ENCODE measurements around the gene IGSF21.

The IGSF21 gene

DNA sequence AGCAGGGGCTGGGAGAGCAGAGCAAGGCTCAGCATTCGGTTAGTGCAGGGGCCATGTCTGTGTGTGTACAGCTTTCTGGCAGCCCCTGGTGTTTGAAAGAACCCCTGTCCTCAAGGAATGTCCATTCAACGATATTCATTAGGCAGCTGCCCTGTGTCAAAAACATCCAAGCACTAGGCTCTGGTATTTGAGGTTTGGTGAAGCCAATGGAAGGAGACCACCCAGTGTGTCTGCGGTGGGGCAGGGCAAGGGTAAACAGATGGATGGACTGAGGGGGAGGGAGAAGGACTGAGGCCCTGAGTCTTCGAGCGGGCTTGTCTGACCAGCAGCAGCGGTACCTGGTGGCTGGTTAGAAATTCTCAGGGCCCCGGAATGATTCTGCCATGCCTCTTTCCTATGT, 217.5 kb downstream of the IGSF21 start:
- TF ChIP-seq, protein P1, sequence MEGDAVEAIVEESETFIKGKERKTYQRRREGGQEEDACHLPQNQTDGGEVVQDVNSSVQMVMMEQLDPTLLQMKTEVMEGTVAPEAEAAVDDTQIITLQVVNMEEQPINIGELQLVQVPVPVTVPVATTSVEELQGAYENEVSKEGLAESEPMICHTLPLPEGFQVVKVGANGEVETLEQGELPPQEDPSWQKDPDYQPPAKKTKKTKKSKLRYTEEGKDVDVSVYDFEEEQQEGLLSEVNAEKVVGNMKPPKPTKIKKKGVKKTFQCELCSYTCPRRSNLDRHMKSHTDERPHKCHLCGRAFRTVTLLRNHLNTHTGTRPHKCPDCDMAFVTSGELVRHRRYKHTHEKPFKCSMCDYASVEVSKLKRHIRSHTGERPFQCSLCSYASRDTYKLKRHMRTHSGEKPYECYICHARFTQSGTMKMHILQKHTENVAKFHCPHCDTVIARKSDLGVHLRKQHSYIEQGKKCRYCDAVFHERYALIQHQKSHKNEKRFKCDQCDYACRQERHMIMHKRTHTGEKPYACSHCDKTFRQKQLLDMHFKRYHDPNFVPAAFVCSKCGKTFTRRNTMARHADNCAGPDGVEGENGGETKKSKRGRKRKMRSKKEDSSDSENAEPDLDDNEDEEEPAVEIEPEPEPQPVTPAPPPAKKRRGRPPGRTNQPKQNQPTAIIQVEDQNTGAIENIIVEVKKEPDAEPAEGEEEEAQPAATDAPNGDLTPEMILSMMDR (conservative IDR thresholded peaks at IDR 0.05), result no peak
- TF ChIP-seq ZFX (IDR thresholded peaks at IDR 0.05), result no peak
- H3K27ac ChIP-seq, result no peak overlapping the region; the same call in 1 of the 2 replicates

DNA sequence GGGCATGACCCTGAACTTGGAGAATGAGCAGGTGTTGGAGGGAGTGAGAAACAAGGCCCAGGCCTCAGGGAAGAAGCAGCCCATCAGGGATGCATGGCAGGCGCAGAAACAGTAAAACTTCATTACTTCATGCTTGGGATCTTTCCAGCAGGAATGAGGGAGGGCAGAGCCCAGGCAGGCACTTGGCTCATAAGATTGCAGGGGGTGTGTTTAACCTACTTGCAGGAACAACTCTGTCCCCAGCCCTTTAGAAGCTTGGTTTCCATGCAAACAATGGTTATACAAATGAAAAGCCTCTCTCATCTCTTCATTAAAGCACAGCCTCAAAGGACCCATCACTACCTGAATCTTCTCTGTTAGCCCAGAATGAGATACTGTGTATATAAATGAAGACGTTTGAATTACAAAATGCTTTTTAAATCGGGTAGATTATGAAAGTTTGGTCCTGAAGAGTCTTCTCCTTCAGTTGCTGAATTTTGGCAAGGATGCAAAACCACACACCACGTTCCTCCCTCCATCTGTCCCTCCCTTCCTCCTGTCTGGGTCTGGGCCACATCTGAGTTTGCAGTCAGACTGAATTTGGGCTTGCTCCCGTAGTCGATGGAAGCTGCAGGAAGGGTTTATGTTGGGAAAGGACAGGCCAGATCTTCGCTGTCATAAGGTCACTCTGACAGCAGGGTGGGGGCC, 218.8 kb downstream of the IGSF21 start:
- peak overlapping the region; percentile 22 for H3K27ac ChIP-seq
- TF ChIP-seq, protein P1 (conservative IDR thresholded peaks at IDR 0.05), result no peak

DNA sequence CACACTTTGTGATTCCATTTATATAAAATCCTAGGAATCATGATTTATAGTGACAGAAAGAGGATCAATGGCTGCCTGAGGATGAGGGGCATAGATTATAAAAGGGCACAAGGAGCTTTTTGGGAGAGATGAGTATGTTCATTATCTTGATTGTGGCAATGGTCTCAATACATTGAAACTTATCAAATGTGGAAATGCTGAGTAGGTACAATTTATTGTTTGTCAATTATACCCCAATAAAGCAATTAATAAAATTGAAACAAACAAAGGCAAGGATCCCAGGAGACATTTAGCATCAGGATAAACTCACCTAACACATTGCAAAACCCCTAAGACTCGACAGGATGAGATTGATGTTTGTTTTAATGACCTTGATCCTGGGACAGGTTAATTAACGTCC, 220.1 kb downstream of the IGSF21 start:
- no peak overlapping the region for H3K27ac ChIP-seq
- no peak for TF ChIP-seq ZFX (IDR thresholded peaks at IDR 0.05)
- TF ChIP-seq, protein P1 (conservative IDR thresholded peaks at IDR 0.05), result no peak

DNA sequence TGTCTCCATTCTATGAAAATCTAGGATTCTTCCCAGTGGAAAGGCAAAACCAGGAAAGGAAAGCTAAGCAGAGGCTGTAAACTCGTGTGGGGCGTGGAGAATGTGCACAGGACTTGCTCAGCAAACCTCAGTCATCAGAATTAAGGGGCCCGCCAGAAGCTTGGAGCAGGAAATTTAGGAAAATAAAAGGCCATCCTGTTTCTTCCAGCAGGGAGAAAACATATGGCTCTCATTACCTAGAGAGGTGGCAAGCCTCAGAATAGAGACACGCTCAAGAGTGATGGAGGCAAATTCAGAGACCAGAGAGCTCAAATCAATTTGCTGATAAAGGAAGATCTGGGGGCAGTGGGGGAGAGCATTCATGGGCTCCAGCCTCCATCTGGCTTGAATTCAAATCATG, 221.2 kb downstream of the IGSF21 start:
- no peak overlapping the region for H3K27ac ChIP-seq
- TF ChIP-seq, protein P1 (conservative IDR thresholded peaks at IDR 0.05), result no peak
- TF ChIP-seq ZFX (IDR thresholded peaks at IDR 0.05), result no peak

DNA sequence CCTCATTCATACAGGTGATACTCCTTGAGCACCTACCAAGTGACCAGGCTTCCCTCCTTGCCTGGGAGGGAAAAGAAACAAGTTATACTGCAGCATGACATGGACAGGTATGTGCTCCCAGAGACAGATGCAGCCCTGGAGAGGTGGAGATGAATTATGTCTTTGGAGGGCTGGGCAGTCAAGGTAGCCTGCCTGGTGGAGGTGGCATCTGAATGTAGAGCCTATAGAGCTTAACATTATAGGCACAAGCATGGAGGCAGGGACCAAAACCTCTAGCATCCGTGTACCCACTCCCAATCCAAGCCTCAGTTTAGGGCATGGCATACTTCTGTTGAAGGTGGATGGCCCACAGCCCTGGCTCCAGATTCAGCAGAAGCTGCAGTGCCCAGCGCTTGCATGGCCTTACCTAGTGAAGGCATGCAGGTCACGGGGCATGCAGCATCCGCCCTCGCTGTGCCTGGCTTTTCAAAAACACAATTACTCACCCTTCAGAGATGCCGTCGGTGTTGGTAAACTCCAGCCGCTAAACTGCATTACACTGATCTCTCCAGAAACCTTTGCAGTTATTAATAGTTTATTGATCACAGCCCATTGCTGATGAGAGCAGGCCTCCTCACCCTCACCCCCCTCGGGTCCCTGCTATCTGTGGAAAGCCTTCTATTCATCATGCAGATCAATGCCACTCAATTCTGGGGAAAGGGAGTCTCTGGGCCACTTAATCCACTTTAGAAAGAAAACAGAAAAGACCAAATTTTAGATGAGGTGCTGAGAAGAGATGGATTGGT, 222.1 kb downstream of the IGSF21 start:
- H3K27ac ChIP-seq, result no peak overlapping the region
- TF ChIP-seq ZFX (IDR thresholded peaks at IDR 0.05), result no peak
- TF ChIP-seq, protein P1 (conservative IDR thresholded peaks at IDR 0.05), result no peak

DNA sequence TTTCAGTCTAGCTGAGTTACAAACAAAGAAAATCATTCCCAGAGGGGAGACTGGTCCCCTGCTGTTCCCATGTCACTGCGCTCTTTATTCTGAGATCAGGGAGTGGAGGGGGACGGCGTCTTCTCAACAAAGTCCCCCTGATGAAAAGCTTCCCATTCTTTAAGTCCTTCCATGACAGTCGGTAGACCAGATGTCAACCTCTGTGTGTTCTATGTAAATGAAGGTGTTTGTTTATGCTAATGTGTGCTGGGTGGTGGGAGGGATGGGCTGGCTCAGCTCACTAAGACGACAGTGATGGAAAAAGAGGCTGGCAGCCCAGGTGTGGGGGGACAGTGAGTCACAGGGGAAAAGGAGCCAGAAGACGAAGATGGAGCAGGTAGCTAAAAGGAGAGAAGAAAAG, 225.0 kb downstream of the IGSF21 start:
- no peak for TF ChIP-seq ZFX (IDR thresholded peaks at IDR 0.05)
- TF ChIP-seq, protein P1 (conservative IDR thresholded peaks at IDR 0.05), result no peak
- H3K27ac ChIP-seq, result no peak overlapping the region

DNA sequence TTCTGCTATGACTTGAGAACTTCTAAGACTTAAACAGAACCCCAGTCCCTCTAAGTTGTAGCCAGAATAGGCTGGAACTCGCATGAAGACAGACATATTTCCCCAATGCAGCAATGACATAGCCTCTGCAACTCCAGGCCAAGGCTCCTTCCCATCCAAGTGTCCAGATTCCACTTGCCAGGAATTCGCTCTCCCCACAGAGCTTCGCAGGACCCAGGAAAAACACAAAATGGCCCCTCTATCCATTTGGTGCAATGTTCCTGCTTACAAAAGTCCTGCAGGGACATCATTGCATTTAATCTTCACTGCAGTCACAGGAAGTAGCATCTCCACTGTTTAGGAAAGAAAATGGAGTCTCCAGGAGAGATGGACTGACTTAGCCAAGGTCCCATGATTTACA, 225.6 kb downstream of the IGSF21 start:
- TF ChIP-seq ZFX (IDR thresholded peaks at IDR 0.05), result no peak
- TF ChIP-seq, protein P1 (conservative IDR thresholded peaks at IDR 0.05), result no peak

More for the DNA sequence above, 225.6 kb downstream of the IGSF21 start:
- H3K27ac ChIP-seq, result no peak overlapping the region
